HepG2 (cell line): ENCODE measurements around the gene NOTUM. TPM values are rescaled to one million over a fixed set of nuclear protein-coding genes. Genes with fewer than 3 reads are reported as not detected.

Experiments
- CHD2 ChIP-seq: IDR thresholded peaks from 2 replicates; pipeline ENCODE4 v1.6.1; 2011; ENCODE audit warnings: low read depth, low read length, improper control_type of control experiment
- EED ChIP-seq: sonication (generic); formaldehyde crosslinking; IDR thresholded peaks from 2 replicates; pipeline ENCODE4 v1.5.0; 2020; ENCODE audit warnings: mild to moderate bottlenecking, missing genetic modification reagents
- GPBP1L1 ChIP-seq: sonication (generic); formaldehyde crosslinking; IDR thresholded peaks from 2 replicates; pipeline ENCODE4 v1.5.0; 2020; ENCODE audit warnings: mild to moderate bottlenecking, missing genetic modification reagents
- HNRNPK ChIP-seq: fragments of 200-400 bp; formaldehyde crosslinking; IDR thresholded peaks from 2 replicates; pipeline ENCODE4 v1.6.1; 2018; ENCODE audit warnings: low read length, low read depth, moderate library complexity, mild to moderate bottlenecking; ENCODE audit not compliant: poor library complexity, severe bottlenecking
- MED8 ChIP-seq: sonication (generic); formaldehyde crosslinking; IDR thresholded peaks from 2 replicates; pipeline ENCODE4 v1.8.1; 2023; ENCODE audit warnings: mild to moderate bottlenecking, missing genetic modification reagents; ENCODE audit not compliant: insufficient replicate concordance
- SP1 ChIP-seq, 2 experiments: fragments of 450-650 bp in 1 of 2; sonication (generic) in 1 of 2; formaldehyde crosslinking in 1 of 2; IDR thresholded peaks; 2 replicates each; pipeline versions ENCODE4 v1.4.0 to v1.6.1; 2016 to 2020; ENCODE audit warnings: missing genetic modification reagents in 1 of 2
- TBP ChIP-seq: sonication (generic); formaldehyde crosslinking; IDR thresholded peaks from 2 replicates; pipeline ENCODE4 v1.5.0; 2020; ENCODE audit warnings: missing genetic modification reagents
- ZNF276 ChIP-seq: sonication (generic); formaldehyde crosslinking; IDR thresholded peaks from 2 replicates; pipeline ENCODE4 v1.4.0; 2020; ENCODE audit warnings: mild to moderate bottlenecking, low read depth, missing genetic modification reagents
- polyA plus RNA-seq, 8 experiments: library from polyadenylated mRNA; depleted of rRNA in 3 of 8; stranded (reverse) in 7 of 8; unstranded in 1 of 8; fragments of >200 nt; fragmentation: Illumina TruSeq in 4 of 8; extraction: Trizol in 4 of 8; gene quantifications; 2 replicates each; pipeline versions ENCODE4 v1.2.1 to v1.2.3, GENCODE V29; 2011 to 2016; ENCODE audit warnings: low read depth in 4 of 8, missing spikeins in 1 of 8, mixed read lengths in 1 of 8; ENCODE audit not compliant: insufficient read depth in 1 of 8
- total RNA-seq, 5 experiments: library from RNA; depleted of rRNA; stranded (reverse); fragments of >200 nt; fragmentation: Illumina TruSeq; extraction: Trizol; gene quantifications; 2 replicates each; pipeline ENCODE4 v1.2.3, GENCODE V29; 2016; ENCODE audit warnings: low read depth in 1 of 5
- TF ChIP-seq, protein P1 (sequence below): sonication (generic); formaldehyde crosslinking; IDR thresholded peaks from 2 replicates; pipeline ENCODE4 v1.5.1; 2020; ENCODE audit warnings: mild to moderate bottlenecking, missing genetic modification reagents, moderate library complexity
- TF ChIP-seq, protein P2 (sequence below): sonication (generic); formaldehyde crosslinking; IDR thresholded peaks from 2 replicates; pipeline ENCODE4 v1.4.0; 2020; ENCODE audit warnings: low read depth, mild to moderate bottlenecking, missing genetic modification reagents
- TF ChIP-seq, protein P3 (sequence below): sonication (generic); formaldehyde crosslinking; IDR thresholded peaks from 2 replicates; pipeline ENCODE4 v1.8.0; 2022; ENCODE audit warnings: missing genetic modification reagents, mild to moderate bottlenecking, borderline replicate concordance
- TF ChIP-seq, protein P4 (sequence below): sonication (generic); formaldehyde crosslinking; IDR thresholded peaks from 2 replicates; pipeline ENCODE4 v1.4.0; 2020; ENCODE audit warnings: missing genetic modification reagents

NOTUM gene
- total and polyA plus RNA-seq, 2 of the 13 experiments (the other 11 are each of a cell fraction or from before 2014, with no cell fraction given) = 150 to 160 TPM

GRCh38 chr17:81991684-81992305, 30.8 kb upstream of the NOTUM start (continued):
- TF ChIP-seq, protein P1, sequence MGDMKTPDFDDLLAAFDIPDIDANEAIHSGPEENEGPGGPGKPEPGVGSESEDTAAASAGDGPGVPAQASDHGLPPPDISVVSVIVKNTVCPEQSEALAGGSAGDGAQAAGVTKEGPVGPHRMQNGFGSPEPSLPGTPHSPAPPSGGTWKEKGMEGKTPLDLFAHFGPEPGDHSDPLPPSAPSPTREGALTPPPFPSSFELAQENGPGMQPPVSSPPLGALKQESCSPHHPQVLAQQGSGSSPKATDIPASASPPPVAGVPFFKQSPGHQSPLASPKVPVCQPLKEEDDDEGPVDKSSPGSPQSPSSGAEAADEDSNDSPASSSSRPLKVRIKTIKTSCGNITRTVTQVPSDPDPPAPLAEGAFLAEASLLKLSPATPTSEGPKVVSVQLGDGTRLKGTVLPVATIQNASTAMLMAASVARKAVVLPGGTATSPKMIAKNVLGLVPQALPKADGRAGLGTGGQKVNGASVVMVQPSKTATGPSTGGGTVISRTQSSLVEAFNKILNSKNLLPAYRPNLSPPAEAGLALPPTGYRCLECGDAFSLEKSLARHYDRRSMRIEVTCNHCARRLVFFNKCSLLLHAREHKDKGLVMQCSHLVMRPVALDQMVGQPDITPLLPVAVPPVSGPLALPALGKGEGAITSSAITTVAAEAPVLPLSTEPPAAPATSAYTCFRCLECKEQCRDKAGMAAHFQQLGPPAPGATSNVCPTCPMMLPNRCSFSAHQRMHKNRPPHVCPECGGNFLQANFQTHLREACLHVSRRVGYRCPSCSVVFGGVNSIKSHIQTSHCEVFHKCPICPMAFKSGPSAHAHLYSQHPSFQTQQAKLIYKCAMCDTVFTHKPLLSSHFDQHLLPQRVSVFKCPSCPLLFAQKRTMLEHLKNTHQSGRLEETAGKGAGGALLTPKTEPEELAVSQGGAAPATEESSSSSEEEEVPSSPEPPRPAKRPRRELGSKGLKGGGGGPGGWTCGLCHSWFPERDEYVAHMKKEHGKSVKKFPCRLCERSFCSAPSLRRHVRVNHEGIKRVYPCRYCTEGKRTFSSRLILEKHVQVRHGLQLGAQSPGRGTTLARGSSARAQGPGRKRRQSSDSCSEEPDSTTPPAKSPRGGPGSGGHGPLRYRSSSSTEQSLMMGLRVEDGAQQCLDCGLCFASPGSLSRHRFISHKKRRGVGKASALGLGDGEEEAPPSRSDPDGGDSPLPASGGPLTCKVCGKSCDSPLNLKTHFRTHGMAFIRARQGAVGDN = peak; percentile 90
- TF ChIP-seq, protein P2, sequence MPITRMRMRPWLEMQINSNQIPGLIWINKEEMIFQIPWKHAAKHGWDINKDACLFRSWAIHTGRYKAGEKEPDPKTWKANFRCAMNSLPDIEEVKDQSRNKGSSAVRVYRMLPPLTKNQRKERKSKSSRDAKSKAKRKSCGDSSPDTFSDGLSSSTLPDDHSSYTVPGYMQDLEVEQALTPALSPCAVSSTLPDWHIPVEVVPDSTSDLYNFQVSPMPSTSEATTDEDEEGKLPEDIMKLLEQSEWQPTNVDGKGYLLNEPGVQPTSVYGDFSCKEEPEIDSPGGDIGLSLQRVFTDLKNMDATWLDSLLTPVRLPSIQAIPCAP (CRISPR knock-in tag) = no peak
- no peak; the same call in 1 of the 2 replicates for TF ChIP-seq CHD2
- TF ChIP-seq HNRNPK = peak; percentile 65
- TF ChIP-seq TBP (CRISPR knock-in tag) = no peak
- TF ChIP-seq SP1 (IDR thresholded peaks at IDR 0.05) = no peak
- peak; percentile 79 for TF ChIP-seq SP1 (CRISPR knock-in tag; IDR thresholded peaks at IDR 0.05)
- no peak for TF ChIP-seq GPBP1L1 (CRISPR knock-in tag)
- TF ChIP-seq ZNF276 = peak; percentile 97
- TF ChIP-seq, protein P3, sequence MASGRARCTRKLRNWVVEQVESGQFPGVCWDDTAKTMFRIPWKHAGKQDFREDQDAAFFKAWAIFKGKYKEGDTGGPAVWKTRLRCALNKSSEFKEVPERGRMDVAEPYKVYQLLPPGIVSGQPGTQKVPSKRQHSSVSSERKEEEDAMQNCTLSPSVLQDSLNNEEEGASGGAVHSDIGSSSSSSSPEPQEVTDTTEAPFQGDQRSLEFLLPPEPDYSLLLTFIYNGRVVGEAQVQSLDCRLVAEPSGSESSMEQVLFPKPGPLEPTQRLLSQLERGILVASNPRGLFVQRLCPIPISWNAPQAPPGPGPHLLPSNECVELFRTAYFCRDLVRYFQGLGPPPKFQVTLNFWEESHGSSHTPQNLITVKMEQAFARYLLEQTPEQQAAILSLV = no peak
- TF ChIP-seq EED = no peak; the same call in none of the 2 replicates
- TF ChIP-seq MED8 (CRISPR knock-in tag) = peak; percentile 93
- TF ChIP-seq, protein P4, sequence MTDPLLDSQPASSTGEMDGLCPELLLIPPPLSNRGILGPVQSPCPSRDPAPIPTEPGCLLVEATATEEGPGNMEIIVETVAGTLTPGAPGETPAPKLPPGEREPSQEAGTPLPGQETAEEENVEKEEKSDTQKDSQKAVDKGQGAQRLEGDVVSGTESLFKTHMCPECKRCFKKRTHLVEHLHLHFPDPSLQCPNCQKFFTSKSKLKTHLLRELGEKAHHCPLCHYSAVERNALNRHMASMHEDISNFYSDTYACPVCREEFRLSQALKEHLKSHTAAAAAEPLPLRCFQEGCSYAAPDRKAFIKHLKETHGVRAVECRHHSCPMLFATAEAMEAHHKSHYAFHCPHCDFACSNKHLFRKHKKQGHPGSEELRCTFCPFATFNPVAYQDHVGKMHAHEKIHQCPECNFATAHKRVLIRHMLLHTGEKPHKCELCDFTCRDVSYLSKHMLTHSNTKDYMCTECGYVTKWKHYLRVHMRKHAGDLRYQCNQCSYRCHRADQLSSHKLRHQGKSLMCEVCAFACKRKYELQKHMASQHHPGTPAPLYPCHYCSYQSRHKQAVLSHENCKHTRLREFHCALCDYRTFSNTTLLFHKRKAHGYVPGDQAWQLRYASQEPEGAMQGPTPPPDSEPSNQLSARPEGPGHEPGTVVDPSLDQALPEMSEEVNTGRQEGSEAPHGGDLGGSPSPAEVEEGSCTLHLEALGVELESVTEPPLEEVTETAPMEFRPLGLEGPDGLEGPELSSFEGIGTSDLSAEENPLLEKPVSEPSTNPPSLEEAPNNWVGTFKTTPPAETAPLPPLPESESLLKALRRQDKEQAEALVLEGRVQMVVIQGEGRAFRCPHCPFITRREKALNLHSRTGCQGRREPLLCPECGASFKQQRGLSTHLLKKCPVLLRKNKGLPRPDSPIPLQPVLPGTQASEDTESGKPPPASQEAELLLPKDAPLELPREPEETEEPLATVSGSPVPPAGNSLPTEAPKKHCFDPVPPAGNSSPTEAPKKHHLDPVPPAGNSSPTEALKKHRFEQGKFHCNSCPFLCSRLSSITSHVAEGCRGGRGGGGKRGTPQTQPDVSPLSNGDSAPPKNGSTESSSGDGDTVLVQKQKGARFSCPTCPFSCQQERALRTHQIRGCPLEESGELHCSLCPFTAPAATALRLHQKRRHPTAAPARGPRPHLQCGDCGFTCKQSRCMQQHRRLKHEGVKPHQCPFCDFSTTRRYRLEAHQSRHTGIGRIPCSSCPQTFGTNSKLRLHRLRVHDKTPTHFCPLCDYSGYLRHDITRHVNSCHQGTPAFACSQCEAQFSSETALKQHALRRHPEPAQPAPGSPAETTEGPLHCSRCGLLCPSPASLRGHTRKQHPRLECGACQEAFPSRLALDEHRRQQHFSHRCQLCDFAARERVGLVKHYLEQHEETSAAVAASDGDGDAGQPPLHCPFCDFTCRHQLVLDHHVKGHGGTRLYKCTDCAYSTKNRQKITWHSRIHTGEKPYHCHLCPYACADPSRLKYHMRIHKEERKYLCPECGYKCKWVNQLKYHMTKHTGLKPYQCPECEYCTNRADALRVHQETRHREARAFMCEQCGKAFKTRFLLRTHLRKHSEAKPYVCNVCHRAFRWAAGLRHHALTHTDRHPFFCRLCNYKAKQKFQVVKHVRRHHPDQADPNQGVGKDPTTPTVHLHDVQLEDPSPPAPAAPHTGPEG = peak; percentile 80; the same call in 1 of the 2 replicates
